GM12878 (cell line): ENCODE data around the gene SLC6A16. TPM values are rescaled to one million over a fixed set of nuclear protein-coding genes. Genes with fewer than 3 reads are reported as not detected.

Source experiments
- ATAC-seq: fragments of 200-7000 bp; cut with Tn5 transposase; 3 replicates; pipeline ENCODE4 v1.9.1; 2020; ENCODE audit warnings: mild to moderate bottlenecking, moderate library complexity
- BruUV-seq: library from RNA; stranded (reverse); fragments of 400-500 nt; replicated peaks from 2 replicates; lab custom pipeline; 2021; lab: Mats Ljungman, UMichigan
- CTCF ChIA-PET: fragments of 300-600 bp; sonication (Branson Sonifier 250); formaldehyde crosslinking; extraction: SDS; loops from one replicate; lab custom pipeline; 2021; ENCODE audit warnings: inconsistent platforms; lab: Yijun Ruan, JAX
- POLR2A ChIA-PET: fragments of 350-600 bp; formaldehyde crosslinking; extraction: SDS; loops from one replicate; lab custom pipeline; 2021; ENCODE audit warnings: inconsistent platforms; lab: Charles Lee
- RAD21 ChIA-PET: fragments of 300-600 bp; sonication (Branson Sonifier 250); formaldehyde crosslinking; loops from one replicate; lab custom pipeline; 2023; ENCODE audit warnings: antibody characterized with exemption; ENCODE audit not compliant: unreplicated experiment; lab: Charles Lee
- SMC1A ChIA-PET: fragments of 300-600 bp; sonication (Branson Sonifier 250); formaldehyde crosslinking; loops from one replicate; lab custom pipeline; 2023; ENCODE audit not compliant: unreplicated experiment, uncharacterized antibody; lab: Charles Lee
- DNase-seq: peaks from one replicate; pipeline ENCODE4 v3.0.0-alpha.2; 2011; ENCODE audit warnings: low read depth, low spot score
- FAIRE-seq: peaks from 3 replicates; lab custom pipeline; 2011; peaks lifted over from hg19 to GRCh38; lab: Jason Lieb, UNC
- H2AFZ ChIP-seq: 2 replicates; pipeline ENCODE4 v1.6.0; 2011; ENCODE audit warnings: low read depth, low read length, control low read depth; ENCODE audit not compliant: control insufficient read depth
- H3K27ac ChIP-seq: 2 replicates; pipeline ENCODE4 v1.5.1; 2011; ENCODE audit warnings: control low read depth; ENCODE audit not compliant: control insufficient read depth, insufficient read depth
- H3K27me3 ChIP-seq, 2 experiments: replicated peaks in 1 of 2; 2 replicates each; pipeline versions ENCODE4 v1.6.0 to v1.6.1; 2011; ENCODE audit warnings: low read length in 1 of 2; ENCODE audit not compliant: control insufficient read depth in 2 of 2, insufficient read depth in 2 of 2
- H3K36me3 ChIP-seq, 2 experiments: 2 replicates each; pipeline ENCODE4 v1.5.1; 2011; ENCODE audit warnings: low read length in 1 of 2; ENCODE audit not compliant: control insufficient read depth in 2 of 2, insufficient read depth in 2 of 2
- H3K4me1 ChIP-seq: 2 replicates; pipeline ENCODE4 v1.6.1; 2011; ENCODE audit warnings: mild to moderate bottlenecking, low read length, moderate library complexity, mixed read lengths; ENCODE audit not compliant: control insufficient read depth, insufficient read depth
- H3K4me2 ChIP-seq: 2 replicates; pipeline ENCODE4 v1.6.0; 2011; ENCODE audit warnings: control low read depth; ENCODE audit not compliant: control insufficient read depth, insufficient read depth
- H3K4me3 ChIP-seq: fragments of 200-600 bp; sonication (generic); 2 replicates; pipeline ENCODE4 v1.5.1; 2016
- H3K79me2 ChIP-seq: 2 replicates; pipeline ENCODE4 v1.6.0; 2011; ENCODE audit warnings: low read length; ENCODE audit not compliant: control insufficient read depth, insufficient read depth
- H3K9ac ChIP-seq: 2 replicates; pipeline ENCODE4 v1.8.0; 2011; ENCODE audit warnings: low read length, control low read depth, mixed read lengths; ENCODE audit not compliant: control insufficient read depth, insufficient read depth
- H3K9me3 ChIP-seq: replicated peaks from 3 replicates; pipeline ENCODE4 v1.5.1; 2011; ENCODE audit warnings: mild to moderate bottlenecking, low read length; ENCODE audit not compliant: control insufficient read depth, insufficient read depth
- H4K20me1 ChIP-seq: 2 replicates; pipeline ENCODE4 v1.6.0; 2011; ENCODE audit not compliant: control insufficient read depth, insufficient read depth
- IRF5 ChIP-seq: fragments of 450-650 bp; IDR thresholded peaks from 2 replicates; pipeline ENCODE4 v1.6.1; 2017; ENCODE audit warnings: borderline replicate concordance
- SPI1 ChIP-seq: IDR thresholded peaks from 2 replicates; pipeline ENCODE4 v1.6.1; 2011; ENCODE audit warnings: low read depth, mild to moderate bottlenecking, low read length, moderate library complexity, borderline replicate concordance; ENCODE audit not compliant: insufficient read depth
- ZBTB40 ChIP-seq: fragments of 450-650 bp; IDR thresholded peaks from 2 replicates; pipeline ENCODE4 v1.6.1; 2016; ENCODE audit warnings: mild to moderate bottlenecking, moderate library complexity, borderline replicate concordance
- in situ Hi-C: fragments of 300-500 bp; cut with MboI; formaldehyde crosslinking; loops from 9 replicates; pipeline ENCODE4 v1.14.3; 2018; ENCODE audit warnings: mixed read lengths
- intact Hi-C: fragments of 100-400 bp; cut with micrococcal nuclease; formaldehyde crosslinking; loops from one replicate; pipeline ENCODE4 v1.14.2; 2022; ENCODE audit not compliant: unreplicated experiment
- polyA plus RNA-seq, 11 experiments: library from polyadenylated mRNA; depleted of rRNA in 4 of 11; unstranded in 6 of 11; stranded (reverse) in 5 of 11; fragments of >200 nt; fragmentation: Nextera tagmentation in 4 of 11; fragmentation: Illumina TruSeq in 1 of 11; extraction: Ambion mirVana in 4 of 11; extraction: Trizol in 1 of 11; gene quantifications; 1 replicate in 1 of 11; 2 replicates in 10 of 11; pipeline versions ENCODE4 v1.2.1 to v1.2.3, GENCODE V29; 2011 to 2016; ENCODE audit warnings: inconsistent platforms in 2 of 11, missing spikeins in 2 of 11, low read depth in 1 of 11
- total RNA-seq, 4 experiments: library from RNA; depleted of rRNA in 3 of 4; stranded (reverse); fragments of >200 nt in 3 of 4; fragmentation: Illumina TruSeq in 1 of 4; extraction: Trizol in 1 of 4; gene quantifications; 2 replicates each; pipeline versions ENCODE4 v1.2.1 to v1.2.3, GENCODE V29; 2013 to 2021

The SLC6A16 gene
- total and polyA plus RNA-seq, 10 of the 15 experiments (the other 5 are each of a cell fraction or from before 2014, with no cell fraction given): 0.23 to 3.2 (median 0.54) TPM

- BruUV-seq: no TSS peak
- no peak overlapping the region for H3K9ac ChIP-seq
- DNase-seq (no peak), FAIRE-seq (no peak), ATAC-seq (no peak)
- RAD21 ChIA-PET: no interaction called here
- H3K4me3 ChIP-seq: no peak overlapping the region
- H3K36me3 ChIP-seq: no peaks in the 10 kb centered on the region
- intact Hi-C loops (no loop called here), in situ Hi-C loops (no loop called here)
- POLR2A ChIA-PET: interaction anchor here (0.9 to 1.7 kb wide), 2 partner anchors 11 to 12 kb away, joined by 3 to 5 read pairs; no protein-coding TSS in a partner anchor
- SMC1A ChIA-PET: no interaction called here
- H3K79me2 ChIP-seq: no peaks in the 10 kb centered on the region
- H4K20me1 ChIP-seq: no peaks in the 10 kb centered on the region
- H3K27ac ChIP-seq: no peak overlapping the region
- TF ChIP-seq SPI1 (peak; percentile 12; the same call in 1 of the 2 replicates), IRF5 (no peak), ZBTB40 (no peak)
- H3K4me1 ChIP-seq: peaks cover 7% of the 10 kb centered on the region
- H2AFZ ChIP-seq: no peak overlapping the region
- peaks cover 12 to 15% of the 10 kb centered on the region in 2 experiments; a peak in 3 of 4 replicates for H3K27me3 ChIP-seq
- CTCF ChIA-PET: interaction anchor here (2.0 kb wide), 1 partner anchor 25 kb away, joined by 5 read pairs; no protein-coding TSS in a partner anchor
- H3K4me2 ChIP-seq: no peak overlapping the region
- H3K9me3 ChIP-seq: peaks cover 10% of the 10 kb centered on the region; the same call in 2 of the 3 replicates
Observed at GRCh38 chr19:49366110-49366509, 41.1 kb upstream of the SLC6A16 start.
